DND-41 (cell line): ENCODE results near the gene KCNN2.

ENCODE experiments used
- EZH2 ChIP-seq: IDR thresholded peaks from 3 replicates; pipeline ENCODE4 v1.6.1; 2012; ENCODE audit warnings: borderline replicate concordance, low read depth, mild to moderate bottlenecking, moderate library complexity, low read length, inconsistent platforms; ENCODE audit not compliant: severe bottlenecking
- TF ChIP-seq, protein P1 (sequence below): IDR thresholded peaks from 2 replicates; pipeline ENCODE4 v1.5.1; 2012; ENCODE audit warnings: borderline replicate concordance, low read length, moderate library complexity, mild to moderate bottlenecking; ENCODE audit not compliant: poor library complexity, severe bottlenecking; ENCODE audit errors: extremely low read depth

GRCh38 chr5:114469372-114469771 lies 107.5 kb downstream of the KCNN2 start:
- TF ChIP-seq, protein P1, sequence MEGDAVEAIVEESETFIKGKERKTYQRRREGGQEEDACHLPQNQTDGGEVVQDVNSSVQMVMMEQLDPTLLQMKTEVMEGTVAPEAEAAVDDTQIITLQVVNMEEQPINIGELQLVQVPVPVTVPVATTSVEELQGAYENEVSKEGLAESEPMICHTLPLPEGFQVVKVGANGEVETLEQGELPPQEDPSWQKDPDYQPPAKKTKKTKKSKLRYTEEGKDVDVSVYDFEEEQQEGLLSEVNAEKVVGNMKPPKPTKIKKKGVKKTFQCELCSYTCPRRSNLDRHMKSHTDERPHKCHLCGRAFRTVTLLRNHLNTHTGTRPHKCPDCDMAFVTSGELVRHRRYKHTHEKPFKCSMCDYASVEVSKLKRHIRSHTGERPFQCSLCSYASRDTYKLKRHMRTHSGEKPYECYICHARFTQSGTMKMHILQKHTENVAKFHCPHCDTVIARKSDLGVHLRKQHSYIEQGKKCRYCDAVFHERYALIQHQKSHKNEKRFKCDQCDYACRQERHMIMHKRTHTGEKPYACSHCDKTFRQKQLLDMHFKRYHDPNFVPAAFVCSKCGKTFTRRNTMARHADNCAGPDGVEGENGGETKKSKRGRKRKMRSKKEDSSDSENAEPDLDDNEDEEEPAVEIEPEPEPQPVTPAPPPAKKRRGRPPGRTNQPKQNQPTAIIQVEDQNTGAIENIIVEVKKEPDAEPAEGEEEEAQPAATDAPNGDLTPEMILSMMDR, result no peak
- TF ChIP-seq EZH2, result no peak
